Stimulated activated CD8-positive, alpha-beta memory T cell treated with anti-CD3 and anti-CD28 coated beads, Interleukin-4, amount 100 ng/mL, for 4 hours (primary cell): ENCODE results near the gene MXI1.
"Not testable (repeated sequence)": the region's sequence is repeated elsewhere in the genome, so short reads cannot be mapped to it uniquely, and the experiment has no call there.

Source experiments
- DNase-seq, 2 donors: peaks; one replicate each; pipeline ENCODE4 v3.0.0-alpha.2; 2020; ENCODE audit warnings: low read depth in 2 of 2, low spot score in 1 of 2

The MXI1 gene

GRCh38 chr10:110181451-110181850 is 26.0 kb upstream of the MXI1 start:
- DNase-seq = no peak

GRCh38 chr10:110181911-110182310 is 25.5 kb upstream of the MXI1 start:
- no peak for DNase-seq

- DNase-seq = no peak
Observed at GRCh38 chr10:110184398-110184797, 23.0 kb upstream of the MXI1 start.

- not testable (repeated sequence) for DNase-seq
Observed at GRCh38 chr10:110185646-110186182, 21.7 kb upstream of the MXI1 start.

- DNase-seq = no peak
Observed at GRCh38 chr10:110190170-110190569, 17.2 kb upstream of the MXI1 start.

GRCh38 chr10:110192552-110192951 is 14.9 kb upstream of the MXI1 start:
- no peak for DNase-seq

GRCh38 chr10:110200503-110200902 is 6.9 kb upstream of the MXI1 start:
- no peak for DNase-seq

GRCh38 chr10:110201046-110201445 is 6.4 kb upstream of the MXI1 start:
- DNase-seq = not testable (repeated sequence)

GRCh38 chr10:110203500-110204455 is 3.6 kb upstream of the MXI1 start:
- DNase-seq = no peak

- no peak for DNase-seq
Observed at GRCh38 chr10:110205051-110205675, 2.2 kb upstream of the MXI1 start.

- no peak for DNase-seq
Observed at GRCh38 chr10:110207805-110208613, 604 bp downstream of the MXI1 start.

- DNase-seq = no peak
Observed at GRCh38 chr10:110208614-110209453, 1.4 kb downstream of the MXI1 start.

- DNase-seq = no peak
Observed at GRCh38 chr10:110209454-110209925, 2.1 kb downstream of the MXI1 start.

GRCh38 chr10:110209926-110210673 is 2.7 kb downstream of the MXI1 start:
- no peak for DNase-seq

GRCh38 chr10:110210674-110211464 is 3.5 kb downstream of the MXI1 start:
- DNase-seq = peak; percentile 82

- no peak for DNase-seq
Observed at GRCh38 chr10:110211465-110211843, 4.0 kb downstream of the MXI1 start.

- DNase-seq = no peak
Observed at GRCh38 chr10:110212119-110213006, 5.0 kb downstream of the MXI1 start.

GRCh38 chr10:110214371-110214826 is 7.0 kb downstream of the MXI1 start:
- no peak for DNase-seq
